BE2C (cell line): ENCODE data around the gene PRDM16.

Experiments used
- DNase-seq: peaks from one replicate; pipeline ENCODE4 v3.0.0-alpha.2; 2020
- H3K27me3 ChIP-seq: fragments of 250-450 bp; sonication (Bioruptor Pico); 2 replicates; pipeline ENCODE4 v1.5.1; 2020; ENCODE audit warnings: mild to moderate bottlenecking
- H3K36me3 ChIP-seq: fragments of 250-450 bp; sonication (Bioruptor Pico); 2 replicates; pipeline ENCODE4 v1.5.1; 2020; ENCODE audit warnings: mild to moderate bottlenecking
- H3K4me1 ChIP-seq: fragments of 250-450 bp; sonication (Bioruptor Pico); 2 replicates; pipeline ENCODE4 v1.5.1; 2020
- H3K4me3 ChIP-seq: 2 replicates; pipeline ENCODE4 v1.5.1; 2011; ENCODE audit warnings: low read depth, low read length
- H3K9me3 ChIP-seq: fragments of 250-450 bp; sonication (Bioruptor Pico); 2 replicates; pipeline ENCODE4 v1.5.1; 2020
- TF ChIP-seq, protein P1 (sequence below): IDR thresholded peaks from 2 replicates; pipeline ENCODE4 v1.5.1; 2012; ENCODE audit warnings: mild to moderate bottlenecking, low read depth, low read length

Gene PRDM16

DNA sequence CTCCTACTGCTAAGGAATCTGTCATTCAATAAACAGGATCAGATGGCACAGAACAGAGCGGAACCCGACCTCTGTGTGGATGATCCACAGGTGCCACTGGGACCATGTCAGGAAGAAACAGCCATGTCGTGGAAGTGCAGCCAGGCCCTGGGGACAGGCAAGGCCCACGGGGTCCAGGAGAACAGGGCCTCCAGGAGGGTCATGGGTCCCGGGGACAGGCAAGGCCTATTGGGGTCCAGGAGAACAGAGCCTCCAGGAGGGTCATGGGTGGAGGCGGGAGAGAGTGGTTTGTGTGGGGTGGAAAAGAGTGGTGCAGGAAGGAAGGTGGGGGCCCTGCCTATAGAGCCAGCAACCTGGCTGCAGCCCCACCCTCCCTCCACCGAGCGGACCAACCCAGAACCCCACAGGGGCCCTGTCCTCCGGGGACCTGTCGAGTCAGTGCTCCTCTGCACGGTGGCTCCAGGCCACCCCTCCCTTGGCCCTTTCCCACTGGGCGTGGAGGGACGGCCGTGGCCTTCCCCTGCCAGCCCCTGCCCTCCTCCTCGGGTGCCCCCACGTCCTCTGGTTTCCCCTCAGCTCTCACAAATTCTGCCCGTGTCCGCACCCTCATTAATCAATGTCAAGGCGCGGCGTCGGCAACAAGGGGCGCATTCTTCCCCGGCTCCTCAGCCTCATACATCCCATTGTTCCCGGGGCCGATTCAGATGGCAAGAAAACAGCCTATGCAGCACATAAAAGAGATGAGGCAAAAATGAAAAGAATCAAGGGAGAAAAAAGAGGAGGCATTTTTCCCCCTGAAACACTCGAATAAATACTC lies 146.4 kb downstream of the PRDM16 start:
- H3K4me3 ChIP-seq: no peak overlapping the region
- no peaks in the 10 kb centered on the region for H3K9me3 ChIP-seq
- TF ChIP-seq, protein P1, sequence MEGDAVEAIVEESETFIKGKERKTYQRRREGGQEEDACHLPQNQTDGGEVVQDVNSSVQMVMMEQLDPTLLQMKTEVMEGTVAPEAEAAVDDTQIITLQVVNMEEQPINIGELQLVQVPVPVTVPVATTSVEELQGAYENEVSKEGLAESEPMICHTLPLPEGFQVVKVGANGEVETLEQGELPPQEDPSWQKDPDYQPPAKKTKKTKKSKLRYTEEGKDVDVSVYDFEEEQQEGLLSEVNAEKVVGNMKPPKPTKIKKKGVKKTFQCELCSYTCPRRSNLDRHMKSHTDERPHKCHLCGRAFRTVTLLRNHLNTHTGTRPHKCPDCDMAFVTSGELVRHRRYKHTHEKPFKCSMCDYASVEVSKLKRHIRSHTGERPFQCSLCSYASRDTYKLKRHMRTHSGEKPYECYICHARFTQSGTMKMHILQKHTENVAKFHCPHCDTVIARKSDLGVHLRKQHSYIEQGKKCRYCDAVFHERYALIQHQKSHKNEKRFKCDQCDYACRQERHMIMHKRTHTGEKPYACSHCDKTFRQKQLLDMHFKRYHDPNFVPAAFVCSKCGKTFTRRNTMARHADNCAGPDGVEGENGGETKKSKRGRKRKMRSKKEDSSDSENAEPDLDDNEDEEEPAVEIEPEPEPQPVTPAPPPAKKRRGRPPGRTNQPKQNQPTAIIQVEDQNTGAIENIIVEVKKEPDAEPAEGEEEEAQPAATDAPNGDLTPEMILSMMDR: no peak
- H3K36me3 ChIP-seq: no peaks in the 10 kb centered on the region
- H3K4me1 ChIP-seq: no peaks in the 10 kb centered on the region
- H3K27me3 ChIP-seq: peaks cover 16% of the 10 kb centered on the region
- no peak for DNase-seq

- no peaks in the 10 kb centered on the region for H3K36me3 ChIP-seq
- DNase-seq: no peak
- no peaks in the 10 kb centered on the region for H3K4me1 ChIP-seq
- H3K9me3 ChIP-seq: no peaks in the 10 kb centered on the region
- H3K4me3 ChIP-seq: no peak overlapping the region
- H3K27me3 ChIP-seq: peaks cover 16% of the 10 kb centered on the region
- TF ChIP-seq, protein P1: no peak
Observed at GRCh38 chr1:3216015-3216391, 147.0 kb downstream of the PRDM16 start.

DNA sequence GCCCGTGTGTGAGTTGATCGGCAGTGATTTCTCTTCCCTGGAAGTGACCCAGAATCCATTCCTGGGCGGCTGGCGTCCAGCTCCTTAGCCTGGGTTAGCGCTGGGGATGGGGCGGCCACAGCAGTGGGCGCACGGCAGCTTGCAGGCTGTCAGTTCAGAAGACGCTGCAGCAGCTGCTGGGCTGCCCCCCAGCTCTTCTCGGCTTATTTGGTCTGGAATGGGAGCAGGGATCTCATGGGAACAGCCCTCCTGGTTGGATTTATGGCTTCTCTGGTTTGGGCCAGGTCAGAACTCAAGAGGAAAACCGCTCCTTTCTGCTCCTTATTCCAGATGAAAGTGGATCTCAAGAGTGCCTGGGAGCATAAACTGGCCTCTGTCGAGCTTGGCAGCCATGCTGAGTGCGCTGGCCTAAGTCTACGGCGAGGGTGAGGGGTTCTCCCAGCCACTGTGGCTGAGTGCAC lies 148.2 kb downstream of the PRDM16 start:
- no peaks in the 10 kb centered on the region for H3K36me3 ChIP-seq
- no peak overlapping the region for H3K4me3 ChIP-seq
- H3K27me3 ChIP-seq: peaks cover 16% of the 10 kb centered on the region
- no peak for DNase-seq
- TF ChIP-seq, protein P1: no peak
- no peaks in the 10 kb centered on the region for H3K9me3 ChIP-seq
- H3K4me1 ChIP-seq: no peaks in the 10 kb centered on the region

DNA sequence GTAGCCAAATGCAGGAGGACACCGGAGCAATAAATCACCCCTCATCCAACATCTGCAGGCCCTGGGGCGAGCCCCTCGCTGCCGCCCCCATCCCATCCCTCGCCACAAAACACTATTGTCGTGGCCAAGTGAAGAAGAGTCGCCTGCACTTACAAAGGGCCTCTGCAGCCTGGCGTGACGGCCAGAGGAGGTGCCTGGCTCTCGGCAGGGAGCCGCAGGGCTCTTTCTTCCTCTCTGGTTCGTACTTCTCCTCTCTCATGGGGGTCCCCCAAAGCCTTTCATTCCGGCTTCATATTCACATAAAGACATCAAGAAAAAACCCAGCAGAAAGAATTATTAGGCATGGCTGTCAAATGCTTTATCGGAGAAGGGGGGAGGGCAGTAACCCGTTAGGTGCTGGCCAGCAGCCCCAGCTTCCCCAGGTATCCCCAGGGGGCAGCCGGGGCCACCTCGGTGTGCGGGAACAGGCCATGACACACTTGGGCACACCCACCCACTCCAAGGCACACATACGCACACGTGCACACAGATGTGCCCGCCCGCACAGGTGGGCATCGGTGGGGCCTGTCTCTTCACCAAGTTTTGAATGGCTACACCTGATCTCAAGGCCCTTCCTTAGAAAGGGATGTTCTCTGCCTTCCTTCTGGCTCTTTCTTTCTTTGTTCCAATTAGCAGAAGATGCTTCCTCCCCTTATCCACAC lies 149.1 kb downstream of the PRDM16 start:
- no peaks in the 10 kb centered on the region for H3K9me3 ChIP-seq
- TF ChIP-seq, protein P1: no peak
- no peak for DNase-seq
- H3K36me3 ChIP-seq: no peaks in the 10 kb centered on the region
- H3K27me3 ChIP-seq: peaks cover 16% of the 10 kb centered on the region
- no peak overlapping the region for H3K4me3 ChIP-seq
- no peaks in the 10 kb centered on the region for H3K4me1 ChIP-seq

DNA sequence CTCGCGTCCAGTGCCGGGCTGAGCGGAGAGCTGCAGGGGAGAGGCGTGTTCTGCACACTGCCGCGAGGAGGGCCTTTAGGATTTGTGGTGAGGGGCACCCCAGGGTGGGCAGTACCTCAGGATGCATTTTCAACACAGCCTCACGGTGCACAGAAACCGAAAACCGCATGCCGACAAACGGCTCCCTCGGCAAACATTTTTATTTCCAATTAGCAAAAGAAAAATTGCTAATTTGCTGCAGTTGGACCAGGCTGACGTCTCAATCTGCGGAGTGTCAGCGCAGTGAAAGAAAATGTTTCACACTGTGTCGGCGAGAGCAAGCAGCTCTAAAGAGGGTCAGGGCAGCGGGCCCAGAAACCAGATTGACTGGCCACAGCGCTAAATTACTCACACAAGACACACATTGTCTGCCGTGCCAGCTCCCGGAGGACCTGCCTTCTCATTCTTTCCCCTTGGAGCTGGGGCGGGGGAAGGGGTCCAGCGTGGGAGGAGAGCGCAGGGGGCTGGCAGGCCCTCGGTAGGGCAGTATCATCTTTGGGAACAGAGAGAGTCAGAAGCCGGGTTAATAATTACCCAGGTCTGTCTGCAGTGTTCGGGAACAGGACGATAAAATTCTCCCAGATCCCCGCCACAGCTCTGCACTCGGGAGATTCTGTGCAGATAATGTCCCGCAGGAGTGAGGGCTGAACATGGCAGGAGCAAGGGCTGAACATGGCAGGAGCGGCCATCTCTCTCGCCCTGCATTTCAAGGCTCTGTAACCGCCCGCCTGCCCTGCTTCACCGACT lies 150.2 kb downstream of the PRDM16 start:
- TF ChIP-seq, protein P1: no peak
- Histone ChIP-seq H3K27me3 (peaks cover 16% of the 10 kb centered on the region), H3K4me1 (no peaks in the 10 kb centered on the region), H3K36me3 (no peaks in the 10 kb centered on the region), H3K9me3 (no peaks in the 10 kb centered on the region), H3K4me3 (peak overlapping the region; percentile 8)
- DNase-seq: peak; percentile 15
